SK-N-DZ (cell line): ENCODE measurements around the gene C2CD4D.

Experiments
- DNase-seq: peaks from one replicate; pipeline ENCODE4 v3.0.0-alpha.2; 2015; ENCODE audit warnings: low spot score

C2CD4D gene

GRCh38 chr1:151834239-151834638, 5.4 kb downstream of the C2CD4D start:
- DNase-seq: no peak

- no peak for DNase-seq
Measured at GRCh38 chr1:151833172-151833900, 6.3 kb downstream of the C2CD4D start.

DNA sequence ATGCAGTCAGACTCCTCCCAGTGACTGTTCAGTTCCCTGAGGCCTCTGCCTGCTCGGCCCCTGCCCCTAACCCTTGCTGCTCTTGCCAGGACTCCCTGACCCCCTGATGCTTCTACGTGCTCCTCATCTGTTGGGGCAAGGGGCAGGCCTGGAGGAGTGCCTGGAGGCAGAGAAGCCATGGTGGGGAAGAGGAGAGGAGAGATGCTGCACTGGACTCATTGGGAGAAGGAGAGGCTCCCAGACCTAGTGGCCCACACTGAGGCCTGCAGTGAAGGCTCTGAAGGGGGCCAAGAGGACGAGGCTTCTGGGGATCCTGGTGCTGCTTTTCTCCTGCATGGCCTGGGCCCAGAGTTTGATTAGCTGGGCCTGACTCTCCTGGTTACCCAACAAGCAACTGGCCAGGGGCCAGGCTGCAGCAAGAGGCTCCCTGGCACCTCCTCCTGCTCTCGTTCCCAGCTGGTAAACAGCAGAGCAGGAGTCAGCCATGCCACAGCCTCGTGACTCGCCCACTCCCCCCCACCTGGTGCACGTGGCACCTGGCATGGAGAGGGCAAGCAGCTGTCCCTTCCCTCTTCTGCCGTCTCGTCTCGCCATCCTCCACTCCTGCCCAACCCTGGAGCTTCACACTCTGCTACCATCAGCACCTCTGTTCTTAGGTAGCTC, 7.2 kb downstream of the C2CD4D start:
- DNase-seq: no peak

- DNase-seq: no peak
Measured at GRCh38 chr1:151831605-151832004, 8.0 kb downstream of the C2CD4D start, which contains the start of gene RORC. TSS of gene RORC (minus strand) at chr1:151831802. CDS start at chr1:151831764, 38 bp downstream.

DNA sequence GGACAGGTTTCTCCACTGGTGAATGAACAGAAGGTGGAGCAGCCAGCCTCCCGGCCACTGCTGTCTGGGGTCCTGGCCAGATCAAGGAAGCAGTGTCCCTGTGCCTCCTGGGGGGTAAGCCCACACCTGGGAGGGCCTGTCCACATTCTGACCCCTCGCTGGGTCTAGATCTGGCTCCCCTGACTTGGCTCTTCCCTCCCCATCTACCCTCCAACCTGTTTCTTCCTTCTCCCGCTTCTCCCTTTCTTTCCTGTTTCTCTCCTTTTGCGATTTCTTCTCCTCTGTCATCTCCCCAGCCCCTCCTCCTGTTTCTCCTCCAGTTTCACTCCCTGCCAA, 8.4 kb downstream of the C2CD4D start:
- no peak for DNase-seq

DNA sequence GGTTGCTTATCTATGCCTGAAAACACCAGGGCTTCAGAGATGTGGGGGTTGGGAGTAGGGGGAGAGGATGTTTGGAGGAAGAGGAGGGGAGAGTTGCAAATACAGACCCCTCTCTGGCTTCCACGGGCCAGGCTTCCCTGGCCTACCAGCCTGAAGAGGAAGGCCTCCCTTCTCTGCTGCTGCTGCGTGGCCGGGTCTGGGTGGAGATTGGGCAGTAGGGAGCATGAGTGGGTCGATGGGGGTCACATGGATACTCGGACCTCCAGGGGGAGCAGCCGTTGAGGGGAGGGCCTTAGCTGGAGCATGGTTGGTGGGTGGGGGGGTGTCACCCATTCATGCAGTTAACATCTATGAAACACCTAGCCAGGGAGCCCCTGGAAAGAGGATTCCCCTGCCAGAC, 9.6 kb downstream of the C2CD4D start:
- DNase-seq: no peak

DNA sequence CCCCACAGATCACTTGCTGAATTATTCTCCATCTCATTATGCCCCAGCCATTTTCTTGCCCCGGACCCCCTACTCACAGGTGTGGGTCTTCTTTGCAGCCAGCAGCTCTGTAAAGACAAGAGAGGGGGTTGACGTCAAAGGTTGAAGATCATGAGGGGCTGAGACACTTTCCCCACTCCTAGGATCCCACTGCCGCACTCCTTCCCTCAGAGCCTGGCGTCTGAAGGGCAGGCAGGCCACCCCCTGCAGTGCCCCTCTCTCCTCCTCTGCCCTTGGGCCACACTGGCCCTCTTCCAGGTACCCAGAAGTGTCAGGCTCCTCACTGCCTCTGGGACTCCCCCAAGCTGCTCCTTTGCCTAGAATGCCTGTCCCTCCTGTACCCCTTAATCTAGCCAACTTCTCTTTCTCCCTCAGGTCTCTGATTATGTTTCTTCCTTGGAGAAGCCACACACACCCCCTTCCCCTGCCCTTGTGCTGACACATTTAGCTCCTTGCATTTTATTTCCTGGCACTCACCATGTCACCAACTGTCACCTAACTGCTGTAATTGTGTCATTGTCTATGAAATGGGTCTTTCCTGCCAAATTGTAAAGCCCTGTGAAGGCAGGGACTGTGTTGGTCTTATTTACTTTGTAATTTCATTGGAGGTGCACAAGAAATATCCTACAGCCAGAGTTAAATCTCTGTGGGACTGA, 10.1 kb downstream of the C2CD4D start:
- no peak for DNase-seq

GRCh38 chr1:151828921-151829320, 10.7 kb downstream of the C2CD4D start:
- no peak for DNase-seq

DNA sequence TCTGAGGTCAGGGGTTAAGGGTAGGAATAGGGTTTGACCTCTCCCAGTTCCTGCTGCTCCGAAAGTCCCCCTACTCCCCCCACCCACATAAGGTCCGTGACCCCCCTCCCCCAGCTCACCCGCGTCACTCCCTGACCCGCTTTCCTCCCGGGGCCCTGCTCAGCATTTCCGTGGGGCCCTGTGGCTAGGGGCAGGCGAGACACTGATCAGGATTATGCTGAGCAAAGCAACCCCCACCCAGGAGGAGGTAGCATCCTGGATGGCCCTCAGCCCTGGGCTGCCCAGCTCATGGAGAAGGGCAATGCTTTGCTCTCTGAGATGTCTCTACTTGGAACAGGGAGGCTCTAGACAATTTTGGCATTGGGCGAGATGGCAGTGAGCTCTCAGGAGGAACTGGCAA, 11.8 kb downstream of the C2CD4D start:
- no peak for DNase-seq

DNA sequence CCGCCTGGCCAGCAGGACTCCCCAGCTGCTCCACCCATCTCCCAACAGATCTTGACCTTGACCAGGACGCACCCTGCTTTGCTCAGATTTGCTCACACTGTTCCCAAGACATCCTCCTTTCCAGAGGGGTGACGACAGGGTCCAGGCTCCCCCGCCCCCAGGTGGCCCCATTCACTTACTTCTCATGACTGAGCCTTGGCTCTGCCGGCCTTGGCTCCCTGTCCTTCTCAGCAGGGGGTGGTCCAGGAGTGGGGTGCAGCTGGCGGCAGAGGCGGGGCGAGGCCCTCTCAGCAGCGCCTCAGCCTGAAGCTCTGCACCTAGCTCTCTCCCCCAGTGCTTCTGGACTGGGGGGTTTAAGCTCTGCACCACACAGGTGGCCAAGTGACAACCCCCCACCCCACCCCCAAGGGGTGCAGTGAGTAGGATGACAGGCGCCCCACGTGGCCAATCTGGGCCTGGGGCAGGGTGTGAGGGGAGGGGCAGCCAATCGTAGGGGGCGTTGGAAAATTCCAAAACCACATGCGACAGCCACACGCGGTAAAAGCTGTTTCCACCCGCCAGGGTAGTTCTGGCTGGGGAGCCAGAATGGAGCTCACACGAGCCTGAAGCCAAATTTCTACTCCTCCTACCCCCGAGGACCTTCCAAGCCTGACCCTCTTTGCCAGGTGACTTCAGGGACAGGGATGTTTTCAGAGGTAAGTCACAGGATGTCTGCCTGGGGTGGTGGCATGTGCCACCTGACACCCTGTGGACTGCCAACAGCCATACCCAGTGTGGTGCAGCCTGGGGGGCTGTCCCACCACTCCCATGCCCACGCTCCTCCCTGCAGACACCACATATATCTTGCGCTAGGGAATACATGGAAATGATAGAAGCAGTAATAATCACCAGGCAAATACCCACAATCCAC, 13.6 kb downstream of the C2CD4D start:
- no peak for DNase-seq

DNA sequence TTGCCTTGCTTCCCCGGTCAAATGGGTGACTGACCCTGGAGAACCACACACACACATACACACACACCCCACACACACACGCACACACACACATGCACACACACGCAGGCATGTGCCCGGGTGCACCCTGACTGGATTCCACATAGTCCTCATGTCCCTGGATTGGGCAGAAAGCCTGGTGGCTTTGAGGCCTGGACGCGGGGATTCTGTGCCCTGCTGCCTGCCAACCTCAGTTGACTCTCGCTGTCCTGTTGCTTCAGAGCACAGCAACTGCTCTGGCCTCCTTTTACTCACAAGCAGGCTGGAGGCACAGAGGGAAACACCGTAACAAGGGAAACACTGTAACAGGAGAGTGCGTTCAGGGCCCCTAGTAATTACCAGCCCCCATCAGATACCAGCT, 14.4 kb downstream of the C2CD4D start:
- DNase-seq: no peak

DNA sequence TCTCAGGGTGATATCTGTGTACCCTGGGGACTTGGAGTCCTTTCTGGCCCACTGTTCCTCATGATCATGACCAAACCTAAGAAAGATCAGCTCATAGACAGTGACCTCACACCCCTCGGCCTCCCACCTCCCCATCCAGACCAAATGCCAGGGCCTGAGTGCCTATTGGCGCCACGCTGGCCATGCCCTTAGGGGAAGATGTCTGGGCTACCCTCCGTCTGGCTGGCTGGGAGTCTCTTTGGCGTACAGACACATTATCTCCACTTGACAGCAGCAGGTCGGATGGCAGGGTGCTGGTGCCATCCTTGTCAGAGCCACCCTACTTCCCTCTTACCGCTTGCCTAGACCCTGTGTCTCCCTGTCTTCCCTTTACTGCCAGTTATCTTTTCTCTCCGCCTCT, 16.4 kb downstream of the C2CD4D start:
- DNase-seq: no peak

GRCh38 chr1:151822404-151822803, 17.2 kb downstream of the C2CD4D start:
- DNase-seq: peak; percentile 69

- DNase-seq: peak; percentile 91
Measured at GRCh38 chr1:151820940-151821339, 18.7 kb downstream of the C2CD4D start.

- DNase-seq: no peak
Measured at GRCh38 chr1:151819976-151820623, 19.5 kb downstream of the C2CD4D start.

GRCh38 chr1:151819227-151819835, 20.3 kb downstream of the C2CD4D start:
- DNase-seq: no peak

DNA sequence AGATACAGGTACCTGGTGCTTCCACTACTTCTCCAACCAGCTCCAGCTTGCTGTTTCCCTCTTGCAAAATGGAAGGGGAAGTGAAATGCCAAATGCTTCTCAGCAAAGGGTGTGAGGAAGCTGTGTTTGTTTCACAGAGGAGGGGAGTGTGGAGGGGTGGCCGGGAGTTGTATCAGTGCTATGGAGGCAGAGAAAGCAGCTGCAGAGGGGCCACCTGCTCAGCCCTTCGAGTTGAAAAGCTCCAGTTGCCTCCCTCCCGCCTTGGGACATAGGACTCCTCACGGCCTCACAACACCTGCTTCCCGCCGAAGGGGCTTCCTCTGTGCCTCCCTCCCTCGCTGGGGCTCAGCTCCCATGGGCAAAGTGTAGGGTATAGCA, 22.3 kb downstream of the C2CD4D start:
- no peak for DNase-seq

DNA sequence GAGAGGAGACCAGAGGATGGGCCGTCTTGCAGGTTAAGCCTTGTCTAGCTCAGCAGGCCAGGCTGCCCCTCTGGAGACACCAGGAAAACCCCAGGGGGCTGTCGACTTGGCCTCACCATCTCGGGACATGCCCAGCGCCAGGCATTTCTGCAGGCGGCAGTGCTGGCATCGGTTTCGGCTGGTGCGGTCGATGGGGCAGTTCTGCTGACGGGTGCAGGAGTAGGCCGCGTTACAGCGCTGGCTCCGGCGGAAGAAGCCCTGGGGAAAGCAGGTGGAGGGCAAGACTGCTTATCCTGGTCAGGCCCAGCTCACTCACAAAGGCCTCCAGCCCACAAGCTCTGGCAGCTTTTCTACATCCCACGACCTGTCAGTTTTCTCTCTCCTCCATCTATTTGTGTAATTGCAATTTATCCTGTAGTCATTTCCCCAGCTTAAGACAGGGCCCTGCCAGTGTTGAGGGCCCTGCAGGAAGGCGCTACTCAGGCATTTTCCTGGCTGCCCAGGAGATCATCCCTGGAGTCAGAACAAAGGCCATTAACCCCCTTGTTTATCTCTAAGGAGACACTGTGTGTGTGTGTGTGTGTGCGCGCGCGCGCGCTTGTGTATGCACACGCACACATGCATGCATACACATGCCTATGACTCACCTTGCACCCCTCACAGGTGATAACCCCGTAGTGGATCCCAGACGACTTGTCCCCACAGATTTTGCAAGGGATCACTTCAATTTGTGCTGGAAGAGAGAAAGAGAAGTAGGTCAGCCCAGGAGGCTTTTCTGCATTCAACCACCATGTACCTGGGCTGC, 22.9 kb downstream of the C2CD4D start:
- DNase-seq: no peak

DNA sequence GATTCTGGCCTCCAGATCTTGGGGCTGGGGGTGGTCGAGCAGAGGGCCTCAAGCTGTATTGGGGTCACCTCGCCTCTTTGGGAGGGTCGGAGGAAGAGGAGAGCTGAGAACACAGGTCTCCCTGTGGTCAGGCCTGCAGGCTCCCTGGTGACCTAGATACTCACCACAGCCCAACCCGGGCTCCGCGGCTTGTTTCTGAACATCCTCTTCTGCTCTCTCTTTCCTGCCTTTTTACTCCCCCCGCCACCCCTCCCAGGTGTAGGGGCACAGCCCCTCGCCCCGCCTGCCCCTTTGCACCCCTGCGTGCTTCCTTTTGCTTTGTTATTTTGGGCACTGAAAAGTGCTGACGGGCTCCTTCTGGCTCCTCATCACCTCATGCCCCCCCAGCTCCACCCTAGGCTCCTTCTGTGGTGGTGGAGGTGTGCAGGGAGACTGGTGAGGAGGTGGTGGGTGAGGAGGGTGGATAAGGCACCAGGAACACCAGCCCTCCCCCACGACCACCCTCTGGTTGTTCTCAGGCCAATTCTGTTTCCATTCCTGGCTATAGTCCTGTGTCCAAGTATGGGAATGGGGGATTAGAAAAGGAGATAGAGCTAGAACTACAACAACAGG, 23.8 kb downstream of the C2CD4D start:
- no peak for DNase-seq
